GM19328 (cell line): ENCODE measurements around the gene RCBTB2.
"Not testable (repeated sequence)": the region's sequence is repeated elsewhere in the genome, so short reads cannot be mapped to it uniquely, and the experiment has no call there.

Source experiments
- ATAC-seq: cut with Tn5 transposase; IDR thresholded peaks from one replicate; pipeline ENCODE4 v1.9.1; 2021; ENCODE audit warnings: mild to moderate bottlenecking, moderate library complexity; ENCODE audit not compliant: unreplicated experiment

RCBTB2 gene

GRCh38 chr13:48457578-48458242, 75.2 kb downstream of the RCBTB2 start:
- no peak for ATAC-seq

- ATAC-seq, result no peak
Observed at GRCh38 chr13:48456546-48456945, 76.3 kb downstream of the RCBTB2 start.

- not testable (repeated sequence) for ATAC-seq
Observed at GRCh38 chr13:48451196-48451595, 81.7 kb downstream of the RCBTB2 start.

- ATAC-seq, result no peak
Observed at GRCh38 chr13:48449656-48450055, 83.2 kb downstream of the RCBTB2 start.

- no peak for ATAC-seq
Observed at GRCh38 chr13:48448959-48449614, 83.8 kb downstream of the RCBTB2 start.

GRCh38 chr13:48448285-48448958, 84.5 kb downstream of the RCBTB2 start:
- no peak for ATAC-seq

- no peak for ATAC-seq
Observed at GRCh38 chr13:48446464-48446863, 86.4 kb downstream of the RCBTB2 start.

GRCh38 chr13:48443442-48444208, 89.3 kb downstream of the RCBTB2 start:
- no peak for ATAC-seq
